Measurements from ENCODE around the gene UVRAG.

Gene UVRAG

GRCh38 chr11:76147106-76147740 is 332.2 kb downstream of the UVRAG start:
- peak overlapping the region; percentile 49 to 60 for H3K9ac ChIP-seq (ENCODE audit: low read depth in 1 of 2, low read length in 2 of 2)
- H3K4me3 ChIP-seq (ENCODE audit: low read length in 2 of 2): peak overlapping the region in 1 of 2 donors; percentile 22
- H3K27me3 ChIP-seq (ENCODE audit: control insufficient read depth in 2 of 2, insufficient read depth in 2 of 2, low read length in 2 of 2): no peaks in the 10 kb centered on the region
- H3K9me3 ChIP-seq (ENCODE audit: control insufficient read depth in 2 of 2, low read length in 2 of 2): no peaks in the 10 kb centered on the region
- peaks cover 21 to 51% of the 10 kb centered on the region in 2 donors for H3K4me1 ChIP-seq (ENCODE audit: control insufficient read depth in 2 of 2, insufficient read depth in 2 of 2, low read length in 2 of 2)
- H3K27ac ChIP-seq (ENCODE audit: low read depth in 2 of 2, low read length in 2 of 2): peak overlapping the region; percentile 89 to 94
- H3K36me3 ChIP-seq (ENCODE audit: control insufficient read depth in 2 of 2, insufficient read depth in 2 of 2, low read length in 2 of 2): peaks cover under 1 to 6% of the 10 kb centered on the region in 2 donors

- no peaks in the 10 kb centered on the region for H3K27me3 ChIP-seq (ENCODE audit: control insufficient read depth in 2 of 2, insufficient read depth in 2 of 2, low read length in 2 of 2)
- no peaks in the 10 kb centered on the region for H3K9me3 ChIP-seq (ENCODE audit: control insufficient read depth in 2 of 2, low read length in 2 of 2)
- H3K4me3 ChIP-seq (ENCODE audit: low read length in 2 of 2): peak overlapping the region; percentile 26 to 31
- peak overlapping the region; percentile 93 to 94 for H3K27ac ChIP-seq (ENCODE audit: low read depth in 2 of 2, low read length in 2 of 2)
- peak overlapping the region; percentile 41 to 69 for H3K9ac ChIP-seq (ENCODE audit: low read depth in 1 of 2, low read length in 2 of 2)
- H3K36me3 ChIP-seq (ENCODE audit: control insufficient read depth in 2 of 2, insufficient read depth in 2 of 2, low read length in 2 of 2): peaks cover 0 to under 1% of the 10 kb centered on the region in 2 donors
- H3K4me1 ChIP-seq (ENCODE audit: control insufficient read depth in 2 of 2, insufficient read depth in 2 of 2, low read length in 2 of 2): peaks cover 23 to 61% of the 10 kb centered on the region in 2 donors
Measured at GRCh38 chr11:76148231-76148630, 333.2 kb downstream of the UVRAG start.

DNA sequence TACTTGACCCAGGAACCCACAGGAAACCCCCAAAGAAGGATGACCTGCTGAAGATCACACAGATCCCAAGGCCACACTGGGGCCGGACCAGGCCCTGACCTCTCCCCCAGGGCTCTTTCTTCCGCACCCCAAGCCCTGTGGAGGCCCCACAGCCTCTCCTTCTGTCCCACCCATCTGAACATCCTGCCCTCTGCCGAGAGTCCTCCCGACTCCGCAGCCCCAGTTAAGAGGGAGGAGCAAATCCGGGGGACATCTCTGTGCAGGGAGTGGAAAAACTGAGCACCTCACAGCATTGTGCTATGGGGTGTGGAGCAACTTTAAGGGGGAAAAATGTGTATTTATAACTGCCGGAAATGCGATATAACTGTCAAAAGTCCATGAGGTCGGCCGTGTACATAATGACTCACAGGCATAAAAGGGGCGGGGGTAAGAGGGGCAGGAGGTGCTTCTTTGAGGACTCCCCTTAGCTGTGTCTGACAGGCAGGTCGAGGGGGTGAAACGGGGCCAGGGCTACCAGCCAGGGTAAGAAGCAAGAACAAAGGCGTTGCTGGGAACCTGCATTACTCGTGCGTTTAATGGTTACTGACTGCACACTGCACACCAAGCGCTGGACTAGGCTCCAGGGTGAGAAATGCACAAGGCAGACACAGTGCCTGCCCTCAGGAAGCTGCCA is 334.1 kb downstream of the UVRAG start:
- no peaks in the 10 kb centered on the region for H3K36me3 ChIP-seq (ENCODE audit: control insufficient read depth in 2 of 2, insufficient read depth in 2 of 2, low read length in 2 of 2)
- H3K4me3 ChIP-seq (ENCODE audit: low read length in 2 of 2): peak overlapping the region; percentile 13 to 31
- H3K27ac ChIP-seq (ENCODE audit: low read depth in 2 of 2, low read length in 2 of 2): peak overlapping the region; percentile 93 to 94
- H3K9ac ChIP-seq (ENCODE audit: low read depth in 1 of 2, low read length in 2 of 2): peak overlapping the region in 1 of 2 donors; percentile 69
- H3K4me1 ChIP-seq (ENCODE audit: control insufficient read depth in 2 of 2, insufficient read depth in 2 of 2, low read length in 2 of 2): peaks cover 23 to 67% of the 10 kb centered on the region in 2 donors
- no peaks in the 10 kb centered on the region for H3K9me3 ChIP-seq (ENCODE audit: control insufficient read depth in 2 of 2, low read length in 2 of 2)
- H3K27me3 ChIP-seq (ENCODE audit: control insufficient read depth in 2 of 2, insufficient read depth in 2 of 2, low read length in 2 of 2): no peaks in the 10 kb centered on the region

DNA sequence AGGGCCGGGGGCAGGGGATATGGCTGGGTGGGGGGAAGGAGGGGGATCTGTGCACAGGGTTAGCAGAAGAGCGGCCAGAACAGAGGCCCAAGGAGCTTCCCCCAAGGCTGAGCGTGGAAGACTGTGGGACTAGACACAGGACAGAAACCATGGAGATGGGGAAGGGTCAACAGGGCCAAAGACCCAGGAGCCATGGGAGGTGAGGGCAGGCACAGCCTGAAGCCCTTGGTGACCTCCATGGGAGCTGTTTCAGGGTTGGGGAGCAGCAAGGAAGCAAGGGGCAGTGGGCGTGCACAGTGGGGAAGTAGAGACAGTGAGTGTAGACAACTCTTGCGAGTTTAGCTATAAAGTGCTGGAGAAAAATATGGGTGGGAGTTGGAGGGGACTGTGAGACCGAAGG is 334.7 kb downstream of the UVRAG start:
- Histone ChIP-seq H3K4me1 (ENCODE audit: control insufficient read depth in 2 of 2, insufficient read depth in 2 of 2, low read length in 2 of 2) (peaks cover 23 to 67% of the 10 kb centered on the region in 2 donors), H3K27ac (ENCODE audit: low read depth in 2 of 2, low read length in 2 of 2) (peak overlapping the region; percentile 93 to 94), H3K36me3 (ENCODE audit: control insufficient read depth in 2 of 2, insufficient read depth in 2 of 2, low read length in 2 of 2) (no peaks in the 10 kb centered on the region), H3K9me3 (ENCODE audit: control insufficient read depth in 2 of 2, low read length in 2 of 2) (no peaks in the 10 kb centered on the region), H3K9ac (ENCODE audit: low read depth in 1 of 2, low read length in 2 of 2) (no peak overlapping the region), H3K27me3 (ENCODE audit: control insufficient read depth in 2 of 2, insufficient read depth in 2 of 2, low read length in 2 of 2) (no peaks in the 10 kb centered on the region), H3K4me3 (ENCODE audit: low read length in 2 of 2) (peak overlapping the region in 1 of 2 donors; percentile 44)

DNA sequence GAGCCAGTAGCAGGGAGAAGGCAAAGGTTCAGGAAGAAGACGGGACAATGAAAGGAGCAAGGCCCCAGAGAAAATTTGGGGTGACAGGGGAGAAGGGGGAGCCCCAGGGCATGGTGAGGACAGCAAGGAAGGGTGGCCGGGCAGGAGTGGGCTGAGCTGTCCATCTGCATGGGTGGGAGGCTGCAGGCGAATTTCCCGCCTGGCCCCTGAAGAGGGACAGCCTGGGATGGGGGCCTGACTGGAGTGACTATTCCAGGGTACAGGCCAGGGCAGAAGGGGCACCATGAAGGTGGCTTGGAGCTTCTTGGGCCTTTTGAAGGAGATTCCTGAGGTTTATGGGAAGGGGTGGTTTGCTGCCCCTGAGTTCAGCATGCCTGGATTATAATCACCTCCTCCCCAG is 335.1 kb downstream of the UVRAG start:
- H3K36me3 ChIP-seq (ENCODE audit: control insufficient read depth in 2 of 2, insufficient read depth in 2 of 2, low read length in 2 of 2): no peaks in the 10 kb centered on the region
- H3K9ac ChIP-seq (ENCODE audit: low read depth in 1 of 2, low read length in 2 of 2): peak overlapping the region in 1 of 2 donors; percentile 31
- H3K27me3 ChIP-seq (ENCODE audit: control insufficient read depth in 2 of 2, insufficient read depth in 2 of 2, low read length in 2 of 2): no peaks in the 10 kb centered on the region
- no peaks in the 10 kb centered on the region for H3K9me3 ChIP-seq (ENCODE audit: control insufficient read depth in 2 of 2, low read length in 2 of 2)
- H3K4me3 ChIP-seq (ENCODE audit: low read length in 2 of 2): no peak overlapping the region
- peak overlapping the region; percentile 93 to 94 for H3K27ac ChIP-seq (ENCODE audit: low read depth in 2 of 2, low read length in 2 of 2)
- H3K4me1 ChIP-seq (ENCODE audit: control insufficient read depth in 2 of 2, insufficient read depth in 2 of 2, low read length in 2 of 2): peaks cover 23 to 67% of the 10 kb centered on the region in 2 donors

GRCh38 chr11:76151556-76152085 is 336.6 kb downstream of the UVRAG start:
- peak overlapping the region; percentile 85 to 93 for H3K27ac ChIP-seq (ENCODE audit: low read depth in 2 of 2, low read length in 2 of 2)
- peak overlapping the region; percentile 37 to 50 for H3K4me3 ChIP-seq (ENCODE audit: low read length in 2 of 2)
- H3K27me3 ChIP-seq (ENCODE audit: control insufficient read depth in 2 of 2, insufficient read depth in 2 of 2, low read length in 2 of 2): no peaks in the 10 kb centered on the region
- H3K36me3 ChIP-seq (ENCODE audit: control insufficient read depth in 2 of 2, insufficient read depth in 2 of 2, low read length in 2 of 2): no peaks in the 10 kb centered on the region
- H3K9ac ChIP-seq (ENCODE audit: low read depth in 1 of 2, low read length in 2 of 2): peak overlapping the region; percentile 47 to 58
- peaks cover 23 to 64% of the 10 kb centered on the region in 2 donors for H3K4me1 ChIP-seq (ENCODE audit: control insufficient read depth in 2 of 2, insufficient read depth in 2 of 2, low read length in 2 of 2)
- H3K9me3 ChIP-seq (ENCODE audit: control insufficient read depth in 2 of 2, low read length in 2 of 2): no peaks in the 10 kb centered on the region

- Histone ChIP-seq H3K27ac (ENCODE audit: low read depth in 2 of 2, low read length in 2 of 2) (peak overlapping the region; percentile 85 to 93), H3K9ac (ENCODE audit: low read depth in 1 of 2, low read length in 2 of 2) (peak overlapping the region; percentile 47 to 58), H3K27me3 (ENCODE audit: control insufficient read depth in 2 of 2, insufficient read depth in 2 of 2, low read length in 2 of 2) (no peaks in the 10 kb centered on the region), H3K9me3 (ENCODE audit: control insufficient read depth in 2 of 2, low read length in 2 of 2) (no peaks in the 10 kb centered on the region), H3K4me1 (ENCODE audit: control insufficient read depth in 2 of 2, insufficient read depth in 2 of 2, low read length in 2 of 2) (peaks cover 19 to 58% of the 10 kb centered on the region in 2 donors), H3K4me3 (ENCODE audit: low read length in 2 of 2) (peak overlapping the region; percentile 50 to 57), H3K36me3 (ENCODE audit: control insufficient read depth in 2 of 2, insufficient read depth in 2 of 2, low read length in 2 of 2) (no peaks in the 10 kb centered on the region)
Measured at GRCh38 chr11:76152086-76152681, 337.2 kb downstream of the UVRAG start.

GRCh38 chr11:76152741-76153570 is 337.9 kb downstream of the UVRAG start:
- Histone ChIP-seq H3K27ac (ENCODE audit: low read depth in 2 of 2, low read length in 2 of 2) (peak overlapping the region in 1 of 2 donors; percentile 11), H3K4me3 (ENCODE audit: low read length in 2 of 2) (peak overlapping the region in 1 of 2 donors; percentile 57)

DNA sequence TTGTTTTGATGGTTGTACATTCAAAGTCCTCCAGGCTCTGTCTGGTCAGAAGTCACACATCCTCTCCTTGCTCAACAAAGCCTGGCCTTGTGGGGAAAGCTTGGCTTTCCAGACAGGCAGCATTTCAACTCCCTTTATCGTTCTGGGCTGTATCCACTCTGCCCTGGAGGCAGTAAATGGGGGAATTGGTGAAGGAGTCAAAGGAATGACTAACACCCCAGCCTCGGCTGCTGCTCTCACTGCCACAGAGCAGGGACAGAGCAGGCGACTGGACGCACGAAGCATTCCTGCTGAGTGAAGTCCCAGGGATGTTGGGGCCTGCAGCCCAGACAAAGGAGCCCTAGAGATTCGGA is 338.5 kb downstream of the UVRAG start:
- H3K27ac ChIP-seq (ENCODE audit: low read depth in 2 of 2, low read length in 2 of 2): peak overlapping the region in 1 of 2 donors; percentile 11
- H3K27me3 ChIP-seq (ENCODE audit: control insufficient read depth in 2 of 2, insufficient read depth in 2 of 2, low read length in 2 of 2): no peaks in the 10 kb centered on the region
- H3K4me3 ChIP-seq (ENCODE audit: low read length in 2 of 2): no peak overlapping the region
- no peaks in the 10 kb centered on the region for H3K36me3 ChIP-seq (ENCODE audit: control insufficient read depth in 2 of 2, insufficient read depth in 2 of 2, low read length in 2 of 2)
- no peak overlapping the region for H3K9ac ChIP-seq (ENCODE audit: low read depth in 1 of 2, low read length in 2 of 2)
- H3K9me3 ChIP-seq (ENCODE audit: control insufficient read depth in 2 of 2, low read length in 2 of 2): no peaks in the 10 kb centered on the region
- peaks cover 13 to 50% of the 10 kb centered on the region in 2 donors for H3K4me1 ChIP-seq (ENCODE audit: control insufficient read depth in 2 of 2, insufficient read depth in 2 of 2, low read length in 2 of 2)

More at GRCh38 chr11:76152741-76153570, 337.9 kb downstream of the UVRAG start:
- Histone ChIP-seq H3K9ac (ENCODE audit: low read depth in 1 of 2, low read length in 2 of 2) (peak overlapping the region in 1 of 2 donors; percentile 58), H3K36me3 (ENCODE audit: control insufficient read depth in 2 of 2, insufficient read depth in 2 of 2, low read length in 2 of 2) (no peaks in the 10 kb centered on the region), H3K27me3 (ENCODE audit: control insufficient read depth in 2 of 2, insufficient read depth in 2 of 2, low read length in 2 of 2) (no peaks in the 10 kb centered on the region), H3K9me3 (ENCODE audit: control insufficient read depth in 2 of 2, low read length in 2 of 2) (no peaks in the 10 kb centered on the region), H3K4me1 (ENCODE audit: control insufficient read depth in 2 of 2, insufficient read depth in 2 of 2, low read length in 2 of 2) (peaks cover 18 to 56% of the 10 kb centered on the region in 2 donors)

Measured in mucosa of rectum (tissue), 2 donors.